GM23338 (cell line): ENCODE results near the gene ALPL. TPM values are rescaled to one million over a fixed set of nuclear protein-coding genes. Genes with fewer than 3 reads are reported as not detected.

Experiments
- ATAC-seq: fragments of 200-7000 bp; cut with Tn5 transposase; 3 replicates; pipeline ENCODE4 v1.9.1; 2020
- DNase-seq: peaks from one replicate; pipeline ENCODE4 v3.0.0-alpha.2; 2015; ENCODE audit warnings: low spot score
- H2AFZ ChIP-seq: fragments of 200-600 bp; sonication (generic); 2 replicates; pipeline ENCODE4 v1.8.0; 2016; ENCODE audit warnings: antibody characterized with exemption, mild to moderate bottlenecking, moderate library complexity
- H3F3A ChIP-seq: fragments of 200-600 bp; sonication (generic); replicated peaks from 2 replicates; pipeline ENCODE4 v1.8.0; 2017; ENCODE audit warnings: antibody characterized with exemption, mixed run types, low read depth
- H3K27ac ChIP-seq: fragments of 200-600 bp; sonication (generic); 2 replicates; pipeline ENCODE4 v1.6.1; 2016; ENCODE audit warnings: low read depth
- H3K27me3 ChIP-seq: fragments of 200-600 bp; sonication (generic); 2 replicates; pipeline ENCODE4 v1.8.0; 2016; ENCODE audit warnings: mild to moderate bottlenecking, mixed run types, moderate library complexity; ENCODE audit not compliant: insufficient read depth
- H3K36me3 ChIP-seq: fragments of 200-600 bp; sonication (generic); 2 replicates; pipeline ENCODE4 v1.8.0; 2016; ENCODE audit warnings: mild to moderate bottlenecking; ENCODE audit not compliant: insufficient read depth
- H3K4me1 ChIP-seq: fragments of 200-600 bp; sonication (generic); 2 replicates; pipeline ENCODE4 v1.8.0; 2016; ENCODE audit warnings: mild to moderate bottlenecking, moderate library complexity; ENCODE audit not compliant: insufficient read depth
- H3K4me2 ChIP-seq: fragments of 200-600 bp; sonication (generic); 2 replicates; pipeline ENCODE4 v1.7.1; 2017; ENCODE audit warnings: mixed run types
- H3K4me3 ChIP-seq: fragments of 200-600 bp; sonication (generic); 2 replicates; pipeline ENCODE4 v1.6.1; 2016; ENCODE audit warnings: mixed run types
- H3K79me2 ChIP-seq: fragments of 200-600 bp; sonication (generic); replicated peaks from 2 replicates; pipeline ENCODE4 v1.8.0; 2017; ENCODE audit warnings: mild to moderate bottlenecking; ENCODE audit not compliant: insufficient read depth
- H3K9me2 ChIP-seq: fragments of 200-600 bp; sonication (generic); 2 replicates; pipeline ENCODE4 v1.8.0; 2017; ENCODE audit not compliant: insufficient read depth
- H4K20me1 ChIP-seq: fragments of 200-600 bp; sonication (generic); replicated peaks from 2 replicates; pipeline ENCODE4 v1.8.0; 2017; ENCODE audit warnings: mild to moderate bottlenecking; ENCODE audit not compliant: insufficient read depth
- H3K27ac Mint-ChIP-seq: 2 replicates; pipeline ENCODE4 v1.8.0; 2020; ENCODE audit warnings: inconsistent platforms, mild to moderate bottlenecking, moderate library complexity, mixed read lengths
- H3K27me3 Mint-ChIP-seq: 3 replicates; pipeline ENCODE4 v1.8.0; 2022; ENCODE audit warnings: low read depth, mild to moderate bottlenecking, moderate library complexity, mixed read lengths, inconsistent platforms; ENCODE audit not compliant: insufficient read depth, poor library complexity
- H3K36me3 Mint-ChIP-seq: 3 replicates; pipeline ENCODE4 v1.8.0; 2021; ENCODE audit warnings: low read depth, mild to moderate bottlenecking, inconsistent platforms, moderate library complexity, mixed read lengths
- H3K4me1 Mint-ChIP-seq: 3 replicates; pipeline ENCODE4 v1.8.0; 2020; ENCODE audit warnings: mild to moderate bottlenecking, inconsistent platforms, mixed read lengths
- H3K4me3 Mint-ChIP-seq: 3 replicates; pipeline ENCODE4 v1.8.0; 2021; ENCODE audit warnings: moderate library complexity, mild to moderate bottlenecking, inconsistent platforms, mixed read lengths
- H3K9me3 Mint-ChIP-seq: 3 replicates; pipeline ENCODE4 v1.8.0; 2020; ENCODE audit warnings: moderate library complexity, mild to moderate bottlenecking, inconsistent platforms, mixed read lengths
- CREB1 ChIP-seq: fragments of 250-450 bp; sonication (Bioruptor Pico); IDR thresholded peaks from 2 replicates; pipeline ENCODE4 v1.5.0; 2020; ENCODE audit warnings: low read depth, mild to moderate bottlenecking, moderate library complexity
- CTCF ChIP-seq, 2 experiments: fragments of 200-600 bp in 1 of 2; sonication (generic) in 1 of 2; conservative IDR thresholded peaks; 2 replicates each; pipeline versions ENCODE4 v1.5.1 to v1.6.1; 2016 to 2017; ENCODE audit warnings: antibody characterized with exemption in 2 of 2, low read depth in 2 of 2, mild to moderate bottlenecking in 2 of 2, moderate library complexity in 1 of 2
- ETS1 ChIP-seq: IDR thresholded peaks from 2 replicates; pipeline ENCODE4 v1.6.1; 2016; ENCODE audit warnings: antibody characterized with exemption
- EZH2phosphoT487 ChIP-seq: fragments of 200-600 bp; sonication (generic); IDR thresholded peaks from one replicate; pipeline ENCODE4 v1.8.1; 2018; ENCODE audit warnings: antibody characterized with exemption; ENCODE audit not compliant: unreplicated experiment
- JUNB ChIP-seq: IDR thresholded peaks from one replicate; pipeline ENCODE4 v1.6.1; 2016; ENCODE audit warnings: antibody characterized with exemption; ENCODE audit not compliant: unreplicated experiment
- NANOG ChIP-seq: IDR thresholded peaks from 2 replicates; pipeline ENCODE4 v1.6.1; 2016; ENCODE audit warnings: antibody characterized with exemption, borderline replicate concordance
- ZNF114 ChIP-seq: fragments of 250-450 bp; sonication (Bioruptor Pico); IDR thresholded peaks from 2 replicates; pipeline ENCODE4 v1.5.0; 2020; ENCODE audit warnings: mild to moderate bottlenecking, moderate library complexity
- ZNF331 ChIP-seq: fragments of 250-450 bp; sonication (Bioruptor Pico); IDR thresholded peaks from 2 replicates; pipeline ENCODE4 v1.5.0; 2020; ENCODE audit warnings: low read depth, mild to moderate bottlenecking, moderate library complexity
- polyA plus RNA-seq: library from polyadenylated mRNA; unstranded; fragments of >200 nt; fragmentation: Nextera tagmentation; extraction: Ambion mirVana; gene quantifications from 2 replicates; pipeline ENCODE4 v1.2.1, GENCODE V29; 2016
- total RNA-seq: library from RNA; depleted of rRNA; stranded (reverse); fragments of >200 nt; shearing (Covaris generic); gene quantifications from 2 replicates; pipeline ENCODE4 v1.2.3, GENCODE V29; 2014
- TF ChIP-seq, protein P1 (sequence below): IDR thresholded peaks from one replicate; pipeline ENCODE4 v1.6.1; 2018; ENCODE audit warnings: antibody characterized with exemption; ENCODE audit not compliant: unreplicated experiment
- TF ChIP-seq, protein P2 (sequence below): fragments of 250-450 bp; sonication (Bioruptor Pico); IDR thresholded peaks from 2 replicates; pipeline ENCODE4 v1.5.0; 2020; ENCODE audit warnings: mild to moderate bottlenecking, moderate library complexity

Gene ALPL
- total and polyA plus RNA-seq, 2 experiments from 2014 or later = 116 to 187 TPM

DNA sequence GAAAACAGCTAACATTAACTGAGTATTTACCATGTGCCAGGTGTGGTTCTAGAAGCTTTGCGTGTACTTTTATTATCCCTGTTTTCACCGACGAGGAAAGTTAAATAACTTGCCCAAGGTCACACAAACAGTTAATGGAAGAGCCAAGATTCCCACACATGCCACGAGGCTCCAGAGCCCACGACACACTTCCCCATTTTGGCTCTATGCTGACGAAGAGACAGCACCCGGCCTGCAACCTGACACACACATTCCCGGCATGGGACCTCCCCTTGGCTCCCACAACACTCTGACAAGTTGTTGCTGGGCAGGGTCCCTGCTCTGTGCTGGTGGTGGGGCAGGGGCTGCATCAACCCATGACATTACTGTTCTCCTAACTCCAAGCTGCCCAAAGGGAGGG lies 107.1 kb downstream of the ALPL start (continued):
- TF ChIP-seq ZNF331 (CRISPR knock-in tag) (no peak), ETS1 (no peak), EZH2phosphoT487 (no peak), CREB1 (CRISPR knock-in tag) (no peak), ZNF114 (CRISPR knock-in tag) (no peak)
- TF ChIP-seq, protein P1, sequence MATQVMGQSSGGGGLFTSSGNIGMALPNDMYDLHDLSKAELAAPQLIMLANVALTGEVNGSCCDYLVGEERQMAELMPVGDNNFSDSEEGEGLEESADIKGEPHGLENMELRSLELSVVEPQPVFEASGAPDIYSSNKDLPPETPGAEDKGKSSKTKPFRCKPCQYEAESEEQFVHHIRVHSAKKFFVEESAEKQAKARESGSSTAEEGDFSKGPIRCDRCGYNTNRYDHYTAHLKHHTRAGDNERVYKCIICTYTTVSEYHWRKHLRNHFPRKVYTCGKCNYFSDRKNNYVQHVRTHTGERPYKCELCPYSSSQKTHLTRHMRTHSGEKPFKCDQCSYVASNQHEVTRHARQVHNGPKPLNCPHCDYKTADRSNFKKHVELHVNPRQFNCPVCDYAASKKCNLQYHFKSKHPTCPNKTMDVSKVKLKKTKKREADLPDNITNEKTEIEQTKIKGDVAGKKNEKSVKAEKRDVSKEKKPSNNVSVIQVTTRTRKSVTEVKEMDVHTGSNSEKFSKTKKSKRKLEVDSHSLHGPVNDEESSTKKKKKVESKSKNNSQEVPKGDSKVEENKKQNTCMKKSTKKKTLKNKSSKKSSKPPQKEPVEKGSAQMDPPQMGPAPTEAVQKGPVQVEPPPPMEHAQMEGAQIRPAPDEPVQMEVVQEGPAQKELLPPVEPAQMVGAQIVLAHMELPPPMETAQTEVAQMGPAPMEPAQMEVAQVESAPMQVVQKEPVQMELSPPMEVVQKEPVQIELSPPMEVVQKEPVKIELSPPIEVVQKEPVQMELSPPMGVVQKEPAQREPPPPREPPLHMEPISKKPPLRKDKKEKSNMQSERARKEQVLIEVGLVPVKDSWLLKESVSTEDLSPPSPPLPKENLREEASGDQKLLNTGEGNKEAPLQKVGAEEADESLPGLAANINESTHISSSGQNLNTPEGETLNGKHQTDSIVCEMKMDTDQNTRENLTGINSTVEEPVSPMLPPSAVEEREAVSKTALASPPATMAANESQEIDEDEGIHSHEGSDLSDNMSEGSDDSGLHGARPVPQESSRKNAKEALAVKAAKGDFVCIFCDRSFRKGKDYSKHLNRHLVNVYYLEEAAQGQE = no peak

DNA sequence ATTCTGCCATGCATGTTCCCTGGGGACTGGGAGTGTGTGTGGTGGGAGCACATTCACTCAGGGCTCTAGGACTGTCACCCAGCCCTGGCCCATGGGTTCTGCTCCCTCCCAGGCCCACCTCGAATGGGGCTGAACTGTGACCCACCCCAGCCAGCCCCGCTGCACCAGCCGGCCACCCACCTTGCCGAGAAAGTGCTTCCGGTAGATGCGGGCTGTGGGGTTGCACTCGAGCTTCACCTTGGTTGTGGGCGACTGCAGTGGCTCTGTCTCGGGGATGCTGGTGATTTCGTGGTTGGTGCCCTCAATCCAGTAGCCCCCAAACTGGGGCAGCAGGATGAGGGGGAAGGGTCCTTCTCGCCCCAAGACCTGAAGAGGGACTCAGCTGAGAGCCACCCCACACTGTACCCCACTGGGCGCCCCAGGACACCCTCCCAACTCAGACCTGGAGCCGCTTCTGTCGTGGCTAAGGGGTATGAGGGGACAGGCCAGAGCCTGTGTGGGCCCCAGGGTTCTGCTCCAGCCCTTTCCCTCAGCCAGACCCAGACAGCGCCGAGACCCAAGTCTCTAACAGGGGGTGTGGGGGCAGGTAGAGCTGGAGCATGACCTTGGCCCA lies 108.0 kb downstream of the ALPL start:
- H3K27ac ChIP-seq = no peak overlapping the region
- Mint-ChIP-seq H3K27me3 (peaks cover 24% of the 10 kb centered on the region), H3K27ac (no peak overlapping the region; the same call in 1 of the 2 replicates), H3K36me3 (no peaks in the 10 kb centered on the region; the same call in 2 of the 3 replicates), H3K9me3 (no peaks in the 10 kb centered on the region; the same call in 2 of the 3 replicates), H3K4me3 (no peak overlapping the region), H3K4me1 (peaks cover 23% of the 10 kb centered on the region)
- H3K4me1 ChIP-seq = peaks cover 10% of the 10 kb centered on the region; the same call in 1 of the 2 replicates
- no peak overlapping the region for H3K4me2 ChIP-seq
- H4K20me1 ChIP-seq = no peaks in the 10 kb centered on the region; the same call in 1 of the 2 replicates
- H3F3A ChIP-seq = peaks cover 4% of the 10 kb centered on the region; the same call in 1 of the 2 replicates
- H3K79me2 ChIP-seq = no peaks in the 10 kb centered on the region
- peaks cover 11% of the 10 kb centered on the region for H3K27me3 ChIP-seq
- H2AFZ ChIP-seq = no peak overlapping the region
- DNase-seq = no peak
- H3K9me2 ChIP-seq = no peaks in the 10 kb centered on the region
- no peaks in the 10 kb centered on the region for H3K36me3 ChIP-seq
- H3K4me3 ChIP-seq = no peak overlapping the region
- no peak for ATAC-seq
- TF ChIP-seq NANOG (no peak), CREB1 (CRISPR knock-in tag) (no peak), EZH2phosphoT487 (no peak), ZNF114 (CRISPR knock-in tag) (no peak), ETS1 (no peak), JUNB (no peak), CTCF (conservative IDR thresholded peaks at IDR 0.05; ENCODE audit: low read depth in 2 of 2) (no peak)
- TF ChIP-seq, protein P2, sequence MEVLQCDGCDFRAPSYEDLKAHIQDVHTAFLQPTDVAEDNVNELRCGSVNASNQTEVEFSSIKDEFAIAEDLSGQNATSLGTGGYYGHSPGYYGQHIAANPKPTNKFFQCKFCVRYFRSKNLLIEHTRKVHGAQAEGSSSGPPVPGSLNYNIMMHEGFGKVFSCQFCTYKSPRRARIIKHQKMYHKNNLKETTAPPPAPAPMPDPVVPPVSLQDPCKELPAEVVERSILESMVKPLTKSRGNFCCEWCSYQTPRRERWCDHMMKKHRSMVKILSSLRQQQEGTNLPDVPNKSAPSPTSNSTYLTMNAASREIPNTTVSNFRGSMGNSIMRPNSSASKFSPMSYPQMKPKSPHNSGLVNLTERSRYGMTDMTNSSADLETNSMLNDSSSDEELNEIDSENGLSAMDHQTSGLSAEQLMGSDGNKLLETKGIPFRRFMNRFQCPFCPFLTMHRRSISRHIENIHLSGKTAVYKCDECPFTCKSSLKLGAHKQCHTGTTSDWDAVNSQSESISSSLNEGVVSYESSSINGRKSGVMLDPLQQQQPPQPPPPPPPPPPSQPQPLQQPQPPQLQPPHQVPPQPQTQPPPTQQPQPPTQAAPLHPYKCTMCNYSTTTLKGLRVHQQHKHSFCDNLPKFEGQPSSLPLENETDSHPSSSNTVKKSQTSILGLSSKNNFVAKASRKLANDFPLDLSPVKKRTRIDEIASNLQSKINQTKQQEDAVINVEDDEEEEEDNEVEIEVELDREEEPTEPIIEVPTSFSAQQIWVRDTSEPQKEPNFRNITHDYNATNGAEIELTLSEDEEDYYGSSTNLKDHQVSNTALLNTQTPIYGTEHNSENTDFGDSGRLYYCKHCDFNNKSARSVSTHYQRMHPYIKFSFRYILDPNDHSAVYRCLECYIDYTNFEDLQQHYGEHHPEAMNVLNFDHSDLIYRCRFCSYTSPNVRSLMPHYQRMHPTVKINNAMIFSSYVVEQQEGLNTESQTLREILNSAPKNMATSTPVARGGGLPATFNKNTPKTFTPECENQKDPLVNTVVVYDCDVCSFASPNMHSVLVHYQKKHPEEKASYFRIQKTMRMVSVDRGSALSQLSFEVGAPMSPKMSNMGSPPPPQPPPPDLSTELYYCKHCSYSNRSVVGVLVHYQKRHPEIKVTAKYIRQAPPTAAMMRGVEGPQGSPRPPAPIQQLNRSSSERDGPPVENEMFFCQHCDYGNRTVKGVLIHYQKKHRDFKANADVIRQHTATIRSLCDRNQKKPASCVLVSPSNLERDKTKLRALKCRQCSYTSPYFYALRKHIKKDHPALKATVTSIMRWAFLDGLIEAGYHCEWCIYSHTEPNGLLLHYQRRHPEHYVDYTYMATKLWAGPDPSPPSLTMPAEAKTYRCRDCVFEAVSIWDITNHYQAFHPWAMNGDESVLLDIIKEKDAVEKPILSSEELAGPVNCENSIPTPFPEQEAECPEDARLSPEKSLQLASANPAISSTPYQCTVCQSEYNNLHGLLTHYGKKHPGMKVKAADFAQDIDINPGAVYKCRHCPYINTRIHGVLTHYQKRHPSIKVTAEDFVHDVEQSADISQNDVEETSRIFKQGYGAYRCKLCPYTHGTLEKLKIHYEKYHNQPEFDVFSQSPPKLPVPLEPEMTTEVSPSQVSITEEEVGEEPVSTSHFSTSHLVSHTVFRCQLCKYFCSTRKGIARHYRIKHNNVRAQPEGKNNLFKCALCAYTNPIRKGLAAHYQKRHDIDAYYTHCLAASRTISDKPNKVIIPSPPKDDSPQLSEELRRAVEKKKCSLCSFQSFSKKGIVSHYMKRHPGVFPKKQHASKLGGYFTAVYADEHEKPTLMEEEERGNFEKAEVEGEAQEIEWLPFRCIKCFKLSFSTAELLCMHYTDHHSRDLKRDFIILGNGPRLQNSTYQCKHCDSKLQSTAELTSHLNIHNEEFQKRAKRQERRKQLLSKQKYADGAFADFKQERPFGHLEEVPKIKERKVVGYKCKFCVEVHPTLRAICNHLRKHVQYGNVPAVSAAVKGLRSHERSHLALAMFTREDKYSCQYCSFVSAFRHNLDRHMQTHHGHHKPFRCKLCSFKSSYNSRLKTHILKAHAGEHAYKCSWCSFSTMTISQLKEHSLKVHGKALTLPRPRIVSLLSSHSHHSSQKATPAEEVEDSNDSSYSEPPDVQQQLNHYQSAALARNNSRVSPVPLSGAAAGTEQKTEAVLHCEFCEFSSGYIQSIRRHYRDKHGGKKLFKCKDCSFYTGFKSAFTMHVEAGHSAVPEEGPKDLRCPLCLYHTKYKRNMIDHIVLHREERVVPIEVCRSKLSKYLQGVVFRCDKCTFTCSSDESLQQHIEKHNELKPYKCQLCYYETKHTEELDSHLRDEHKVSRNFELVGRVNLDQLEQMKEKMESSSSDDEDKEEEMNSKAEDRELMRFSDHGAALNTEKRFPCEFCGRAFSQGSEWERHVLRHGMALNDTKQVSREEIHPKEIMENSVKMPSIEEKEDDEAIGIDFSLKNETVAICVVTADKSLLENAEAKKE (CRISPR knock-in tag) = no peak
